Measurements from ENCODE around the gene PLOD1. TPM values are rescaled to one million over a fixed set of nuclear protein-coding genes. Genes with fewer than 3 reads are reported as not detected.
"Not testable (repeated sequence)": the region's sequence is repeated elsewhere in the genome, so short reads cannot be mapped to it uniquely, and the experiment has no call there.

Gene PLOD1
- total RNA-seq, 1 donor from 2014 or later = 104 TPM

GRCh38 chr1:11888877-11889208 is 45.7 kb upstream of the PLOD1 start:
- no peak for DNase-seq (ENCODE audit: low read depth)
- no peak for TF ChIP-seq CTCF (IDR thresholded peaks at IDR 0.05; ENCODE audit: insufficient read depth, low read length, poor library complexity, severe bottlenecking)
- H3K36me3 ChIP-seq (ENCODE audit: control insufficient read depth, insufficient read depth, low read length) = no peaks in the 10 kb centered on the region
- H3K27me3 ChIP-seq (ENCODE audit: control insufficient read depth, insufficient read depth, low read length) = peaks cover 13% of the 10 kb centered on the region
- no peak overlapping the region for H3K4me3 ChIP-seq (ENCODE audit: low read depth, low read length)

GRCh38 chr1:11891433-11892186 is 42.9 kb upstream of the PLOD1 start:
- Histone ChIP-seq H3K27me3 (ENCODE audit: control insufficient read depth, insufficient read depth, low read length) (peaks cover 12% of the 10 kb centered on the region), H3K36me3 (ENCODE audit: control insufficient read depth, insufficient read depth, low read length) (no peaks in the 10 kb centered on the region), H3K4me3 (ENCODE audit: low read depth, low read length) (no peak overlapping the region)
- TF ChIP-seq CTCF (IDR thresholded peaks at IDR 0.05; ENCODE audit: insufficient read depth, low read length, poor library complexity, severe bottlenecking) = no peak
- no peak for DNase-seq (ENCODE audit: low read depth)

GRCh38 chr1:11893907-11894251 is 40.6 kb upstream of the PLOD1 start:
- Histone ChIP-seq H3K4me3 (ENCODE audit: low read depth, low read length) (no peak overlapping the region), H3K36me3 (ENCODE audit: control insufficient read depth, insufficient read depth, low read length) (no peaks in the 10 kb centered on the region), H3K27me3 (ENCODE audit: control insufficient read depth, insufficient read depth, low read length) (peaks cover 19% of the 10 kb centered on the region)
- DNase-seq (ENCODE audit: low read depth) = no peak
- TF ChIP-seq CTCF (IDR thresholded peaks at IDR 0.05; ENCODE audit: insufficient read depth, low read length, poor library complexity, severe bottlenecking) = peak; percentile 99

- DNase-seq (ENCODE audit: low read depth); H3K4me3 ChIP-seq (ENCODE audit: low read depth, low read length): not testable (repeated sequence)
- H3K27me3 ChIP-seq (ENCODE audit: control insufficient read depth, insufficient read depth, low read length) = peaks cover 25% of the 10 kb centered on the region
Measured at GRCh38 chr1:11894501-11894900, 40.0 kb upstream of the PLOD1 start.

GRCh38 chr1:11898086-11898785 is 36.3 kb upstream of the PLOD1 start:
- TF ChIP-seq CTCF (IDR thresholded peaks at IDR 0.05; ENCODE audit: insufficient read depth, low read length, poor library complexity, severe bottlenecking) = no peak
- Histone ChIP-seq H3K27me3 (ENCODE audit: control insufficient read depth, insufficient read depth, low read length) (peaks cover 18% of the 10 kb centered on the region), H3K4me3 (ENCODE audit: low read depth, low read length) (no peak overlapping the region), H3K36me3 (ENCODE audit: control insufficient read depth, insufficient read depth, low read length) (no peaks in the 10 kb centered on the region)
- DNase-seq (ENCODE audit: low read depth) = no peak

More at GRCh38 chr1:11894501-11894900, 40.0 kb upstream of the PLOD1 start:
- H3K36me3 ChIP-seq (ENCODE audit: control insufficient read depth, insufficient read depth, low read length) = not testable (repeated sequence)

GRCh38 chr1:11898831-11899467 is 35.6 kb upstream of the PLOD1 start:
- no peak for DNase-seq (ENCODE audit: low read depth)
- no peak for TF ChIP-seq CTCF (IDR thresholded peaks at IDR 0.05; ENCODE audit: insufficient read depth, low read length, poor library complexity, severe bottlenecking)
- H3K4me3 ChIP-seq (ENCODE audit: low read depth, low read length) = no peak overlapping the region
- H3K36me3 ChIP-seq (ENCODE audit: control insufficient read depth, insufficient read depth, low read length) = no peaks in the 10 kb centered on the region
- peaks cover 18% of the 10 kb centered on the region for H3K27me3 ChIP-seq (ENCODE audit: control insufficient read depth, insufficient read depth, low read length)

GRCh38 chr1:11901446-11901845 is 33.1 kb upstream of the PLOD1 start:
- H3K27me3 ChIP-seq (ENCODE audit: control insufficient read depth, insufficient read depth, low read length) = peaks cover 17% of the 10 kb centered on the region
- not testable (repeated sequence) for H3K36me3 ChIP-seq (ENCODE audit: control insufficient read depth, insufficient read depth, low read length); H3K4me3 ChIP-seq (ENCODE audit: low read depth, low read length); DNase-seq (ENCODE audit: low read depth)
